Kidney epithelial cell (primary cell): ENCODE data around the gene DDX18. TPM values are rescaled to one million over a fixed set of nuclear protein-coding genes. Genes with fewer than 3 reads are reported as not detected.

Source experiments
- DNase-seq: peaks from one replicate; pipeline ENCODE4 v3.0.0-alpha.2; 2010; ENCODE audit warnings: low read depth
- H3K27me3 ChIP-seq: 2 replicates; pipeline ENCODE4 v1.6.0; 2011; ENCODE audit warnings: low read length; ENCODE audit not compliant: control insufficient read depth, insufficient read depth
- H3K36me3 ChIP-seq: 2 replicates; pipeline ENCODE4 v1.5.1; 2011; ENCODE audit warnings: low read length; ENCODE audit not compliant: control insufficient read depth, insufficient read depth
- H3K4me3 ChIP-seq: 2 replicates; pipeline ENCODE4 v1.5.1; 2011; ENCODE audit warnings: low read depth, mild to moderate bottlenecking, control low read depth, low read length
- total RNA-seq: library from RNA; depleted of rRNA; stranded (reverse); fragments of >200 nt; gene quantifications from 2 replicates; pipeline ENCODE4 v1.2.3, GENCODE V29; 2015
- TF ChIP-seq, protein P1 (sequence below): IDR thresholded peaks from 2 replicates; pipeline ENCODE4 v1.5.1; 2011; ENCODE audit warnings: mild to moderate bottlenecking, moderate library complexity, low read length, control low read depth, inconsistent platforms; ENCODE audit not compliant: insufficient read depth, poor library complexity, severe bottlenecking

The DDX18 gene
- total RNA-seq, 1 donor from 2014 or later: 77.3 TPM

DNA sequence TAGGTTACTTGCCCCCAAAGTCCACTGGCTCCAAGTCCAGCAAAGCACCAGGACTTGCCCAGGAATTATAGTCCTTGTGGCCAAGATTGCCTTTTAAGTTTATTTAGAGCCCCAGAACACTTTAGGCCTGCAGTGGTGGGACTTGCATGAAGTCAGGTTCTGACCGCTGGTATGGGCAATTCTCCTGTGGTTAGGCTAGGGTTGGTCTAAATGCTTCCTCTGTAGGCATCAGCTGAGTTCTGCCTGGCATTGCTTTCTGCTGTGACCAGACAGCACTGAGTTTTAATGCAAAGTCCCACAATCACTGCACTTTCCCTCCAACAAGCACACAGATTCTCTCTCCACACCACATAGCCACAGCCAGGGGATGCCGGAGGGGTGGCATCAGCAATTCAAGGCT lies 64.5 kb downstream of the DDX18 start:
- Histone ChIP-seq H3K4me3 (no peak overlapping the region), H3K27me3 (no peaks in the 10 kb centered on the region), H3K36me3 (no peaks in the 10 kb centered on the region)
- TF ChIP-seq, protein P1, sequence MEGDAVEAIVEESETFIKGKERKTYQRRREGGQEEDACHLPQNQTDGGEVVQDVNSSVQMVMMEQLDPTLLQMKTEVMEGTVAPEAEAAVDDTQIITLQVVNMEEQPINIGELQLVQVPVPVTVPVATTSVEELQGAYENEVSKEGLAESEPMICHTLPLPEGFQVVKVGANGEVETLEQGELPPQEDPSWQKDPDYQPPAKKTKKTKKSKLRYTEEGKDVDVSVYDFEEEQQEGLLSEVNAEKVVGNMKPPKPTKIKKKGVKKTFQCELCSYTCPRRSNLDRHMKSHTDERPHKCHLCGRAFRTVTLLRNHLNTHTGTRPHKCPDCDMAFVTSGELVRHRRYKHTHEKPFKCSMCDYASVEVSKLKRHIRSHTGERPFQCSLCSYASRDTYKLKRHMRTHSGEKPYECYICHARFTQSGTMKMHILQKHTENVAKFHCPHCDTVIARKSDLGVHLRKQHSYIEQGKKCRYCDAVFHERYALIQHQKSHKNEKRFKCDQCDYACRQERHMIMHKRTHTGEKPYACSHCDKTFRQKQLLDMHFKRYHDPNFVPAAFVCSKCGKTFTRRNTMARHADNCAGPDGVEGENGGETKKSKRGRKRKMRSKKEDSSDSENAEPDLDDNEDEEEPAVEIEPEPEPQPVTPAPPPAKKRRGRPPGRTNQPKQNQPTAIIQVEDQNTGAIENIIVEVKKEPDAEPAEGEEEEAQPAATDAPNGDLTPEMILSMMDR: no peak
- no peak for DNase-seq

Other genes starting within 250 kb of the DDX18 start
- 33.6 and 47.0 TPM in 2 replicates for gene CCDC93, start 199.4 kb downstream of the DDX18 start, total RNA-seq